ENCODE measurements around the gene PNPLA3.

- TF ChIP-seq, protein P1, sequence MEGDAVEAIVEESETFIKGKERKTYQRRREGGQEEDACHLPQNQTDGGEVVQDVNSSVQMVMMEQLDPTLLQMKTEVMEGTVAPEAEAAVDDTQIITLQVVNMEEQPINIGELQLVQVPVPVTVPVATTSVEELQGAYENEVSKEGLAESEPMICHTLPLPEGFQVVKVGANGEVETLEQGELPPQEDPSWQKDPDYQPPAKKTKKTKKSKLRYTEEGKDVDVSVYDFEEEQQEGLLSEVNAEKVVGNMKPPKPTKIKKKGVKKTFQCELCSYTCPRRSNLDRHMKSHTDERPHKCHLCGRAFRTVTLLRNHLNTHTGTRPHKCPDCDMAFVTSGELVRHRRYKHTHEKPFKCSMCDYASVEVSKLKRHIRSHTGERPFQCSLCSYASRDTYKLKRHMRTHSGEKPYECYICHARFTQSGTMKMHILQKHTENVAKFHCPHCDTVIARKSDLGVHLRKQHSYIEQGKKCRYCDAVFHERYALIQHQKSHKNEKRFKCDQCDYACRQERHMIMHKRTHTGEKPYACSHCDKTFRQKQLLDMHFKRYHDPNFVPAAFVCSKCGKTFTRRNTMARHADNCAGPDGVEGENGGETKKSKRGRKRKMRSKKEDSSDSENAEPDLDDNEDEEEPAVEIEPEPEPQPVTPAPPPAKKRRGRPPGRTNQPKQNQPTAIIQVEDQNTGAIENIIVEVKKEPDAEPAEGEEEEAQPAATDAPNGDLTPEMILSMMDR (IDR thresholded peaks at IDR 0.05), result no peak
- TF ChIP-seq ZNF671 (CRISPR knock-in tag; IDR thresholded peaks at IDR 0.05), result no peak
- TF ChIP-seq SP1 (CRISPR knock-in tag; conservative IDR thresholded peaks at IDR 0.05), result no peak
- TF ChIP-seq TP53 (CRISPR knock-in tag; IDR thresholded peaks at IDR 0.05), result no peak
- TF ChIP-seq NFYB (CRISPR knock-in tag; conservative IDR thresholded peaks at IDR 0.05; ENCODE audit: low read depth), result no peak
- TF ChIP-seq, protein P2, sequence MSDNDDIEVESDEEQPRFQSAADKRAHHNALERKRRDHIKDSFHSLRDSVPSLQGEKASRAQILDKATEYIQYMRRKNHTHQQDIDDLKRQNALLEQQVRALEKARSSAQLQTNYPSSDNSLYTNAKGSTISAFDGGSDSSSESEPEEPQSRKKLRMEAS (CRISPR knock-in tag; IDR thresholded peaks at IDR 0.05), result no peak
Observed at GRCh38 chr22:43983808-43984207, 60.2 kb downstream of the PNPLA3 start.
